Measurements from ENCODE around the gene EIF4E1B.

GRCh38 chr5:176659860-176660461 lies 29.5 kb downstream of the EIF4E1B start:
- no peak for TF ChIP-seq POLR2AphosphoS5 (IDR thresholded peaks at IDR 0.05; ENCODE audit: low read depth, low read length)
- no peak for TF ChIP-seq POLR2A (IDR thresholded peaks at IDR 0.05; ENCODE audit: low read depth, low read length)
- no peak for TF ChIP-seq TAF1 (IDR thresholded peaks at IDR 0.05; ENCODE audit: borderline replicate concordance, low read depth, low read length)

All from GM12892 (cell line).